Forelimb muscle (tissue), 1 donor: ENCODE results near the gene MYB. TPM values are rescaled to one million over a fixed set of nuclear protein-coding genes. Genes with fewer than 3 reads are reported as not detected.
"Not testable (repeated sequence)": the region's sequence is repeated elsewhere in the genome, so short reads cannot be mapped to it uniquely, and the experiment has no call there.

Source experiments
- DNase-seq: peaks from one replicate; pipeline ENCODE4 v3.0.0-alpha.2; 2013; ENCODE audit warnings: low read depth
- polyA plus RNA-seq: library from polyadenylated mRNA; unstranded; fragments of 120-200 nt; gene quantifications from one replicate; pipeline ENCODE4 v1.2.1, GENCODE V29; 2013; ENCODE audit not compliant: insufficient read length

MYB gene
- 0.77 TPM for polyA plus RNA-seq

- peak; percentile 26 for DNase-seq
Observed at GRCh38 chr6:135180542-135181332, at the start of gene MYB. TSS of gene MYB (plus strand) at chr6:135181308. CDS start at chr6:135181514, 206 bp downstream.

GRCh38 chr6:135132776-135133175 lies 48.3 kb upstream of the MYB start:
- DNase-seq, result no peak

GRCh38 chr6:135135835-135136234 lies 45.3 kb upstream of the MYB start:
- no peak for DNase-seq

GRCh38 chr6:135137826-135138225 lies 43.3 kb upstream of the MYB start:
- no peak for DNase-seq

DNA sequence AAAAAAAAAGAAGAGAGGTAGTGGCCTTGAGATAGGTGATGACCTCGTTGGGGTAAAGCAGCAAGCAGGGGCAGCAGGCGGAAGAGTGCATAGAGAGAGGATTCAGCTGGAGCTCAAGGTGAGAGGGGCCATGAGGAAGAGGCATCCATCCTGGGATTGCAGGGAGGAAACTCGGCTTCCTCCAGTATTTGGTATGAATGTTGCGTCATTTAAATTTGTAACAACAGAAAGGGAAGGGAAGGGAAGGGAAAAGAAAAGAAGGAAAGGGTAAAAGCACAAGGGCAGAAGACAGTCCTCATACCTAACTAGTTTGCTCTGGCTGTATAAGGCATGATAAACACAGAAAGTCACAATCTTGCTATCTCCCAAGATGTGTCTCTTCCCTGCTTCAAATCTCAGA lies 39.9 kb upstream of the MYB start:
- no peak for DNase-seq

DNA sequence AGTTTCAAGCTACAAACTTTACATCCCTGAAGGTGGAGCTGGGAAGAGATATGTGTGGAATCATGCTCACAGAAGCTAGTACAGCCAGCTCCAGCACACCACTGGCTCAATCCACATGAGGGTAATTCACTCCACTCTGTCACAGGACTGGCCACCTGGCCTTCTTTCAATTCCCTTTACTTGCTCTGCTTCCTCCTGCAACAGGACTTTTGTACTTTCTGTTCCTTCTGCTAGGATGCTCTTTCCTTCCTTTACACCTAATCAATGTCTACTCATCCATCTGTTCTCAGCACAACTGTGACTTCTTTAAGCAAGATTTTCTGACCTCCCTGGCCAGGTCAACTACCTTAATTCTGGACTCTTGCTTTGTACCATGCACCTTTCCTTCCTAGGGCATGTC lies 39.4 kb upstream of the MYB start:
- DNase-seq, result no peak

- not testable (repeated sequence) for DNase-seq
Observed at GRCh38 chr6:135142232-135142631, 38.9 kb upstream of the MYB start.

GRCh38 chr6:135144673-135145062 lies 36.4 kb upstream of the MYB start:
- DNase-seq, result no peak

DNA sequence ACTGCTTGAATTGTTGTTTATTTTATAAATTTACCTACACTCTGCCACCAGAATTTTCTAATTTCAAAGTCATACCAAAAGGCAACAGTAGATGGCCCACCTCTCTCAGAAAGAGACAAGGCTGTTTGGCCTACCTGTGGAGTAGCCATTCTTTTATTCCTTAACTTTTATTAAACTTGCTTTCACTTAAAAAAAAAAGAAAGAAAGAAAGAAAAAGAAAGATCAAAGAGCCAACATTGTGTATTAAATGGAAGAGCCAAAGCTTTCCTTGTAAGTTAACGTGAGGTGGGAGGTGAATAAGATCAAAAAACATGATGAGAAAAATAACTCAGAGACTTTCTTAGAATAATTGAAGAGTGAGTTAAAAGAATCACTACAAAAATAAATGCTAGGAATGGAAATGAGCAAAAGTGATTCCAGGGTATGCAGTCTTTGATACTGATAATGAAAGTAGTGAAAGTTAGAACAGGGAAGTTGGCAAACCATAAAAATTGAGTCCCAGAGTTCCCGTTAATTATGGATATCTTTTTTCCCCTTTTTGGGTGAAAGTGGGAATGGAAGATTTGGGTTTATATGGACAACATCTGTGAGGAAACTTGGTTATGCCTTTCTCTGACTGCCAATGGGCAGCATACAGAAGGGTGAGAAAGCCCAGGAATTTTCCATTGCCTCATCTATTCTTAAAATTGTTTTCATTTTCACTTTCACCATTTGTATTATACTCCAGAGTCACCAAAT lies 35.9 kb upstream of the MYB start:
- no peak for DNase-seq

DNA sequence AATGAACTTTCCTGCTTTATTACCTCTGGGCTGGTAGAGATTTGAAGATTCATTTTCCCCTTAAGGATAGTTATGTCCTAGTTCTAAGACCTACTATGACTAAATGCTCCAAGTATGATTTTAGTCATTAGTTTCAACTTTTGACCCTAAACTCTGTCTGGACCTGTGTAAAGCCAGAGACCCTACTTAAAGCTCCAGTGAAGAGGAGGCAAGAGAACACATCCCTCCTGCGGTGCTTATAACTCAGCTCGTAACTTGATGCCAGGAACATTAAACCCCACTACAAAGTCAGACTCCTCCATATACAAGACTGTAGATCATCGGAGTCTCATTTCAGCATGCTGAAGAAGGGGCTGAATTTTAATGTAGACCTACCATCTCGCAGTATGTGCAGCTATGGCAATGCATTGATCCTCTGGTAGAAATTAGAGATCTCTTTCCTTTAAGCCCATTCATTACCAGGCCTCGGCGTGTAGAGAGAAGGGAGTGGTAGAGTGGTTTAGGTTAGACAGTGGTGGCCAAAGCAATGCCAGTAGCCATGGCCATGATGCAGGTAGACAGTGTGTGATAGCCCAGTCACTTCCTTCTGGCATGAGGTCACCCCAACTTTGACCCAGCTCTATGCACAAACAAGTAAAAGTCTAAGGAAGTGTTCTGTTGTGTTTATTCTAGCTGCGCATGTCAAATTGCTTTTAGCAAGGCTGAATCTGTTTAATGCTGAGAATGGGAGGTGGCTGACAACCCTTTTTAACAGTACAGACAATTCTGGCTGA lies 34.8 kb upstream of the MYB start:
- DNase-seq, result no peak

DNA sequence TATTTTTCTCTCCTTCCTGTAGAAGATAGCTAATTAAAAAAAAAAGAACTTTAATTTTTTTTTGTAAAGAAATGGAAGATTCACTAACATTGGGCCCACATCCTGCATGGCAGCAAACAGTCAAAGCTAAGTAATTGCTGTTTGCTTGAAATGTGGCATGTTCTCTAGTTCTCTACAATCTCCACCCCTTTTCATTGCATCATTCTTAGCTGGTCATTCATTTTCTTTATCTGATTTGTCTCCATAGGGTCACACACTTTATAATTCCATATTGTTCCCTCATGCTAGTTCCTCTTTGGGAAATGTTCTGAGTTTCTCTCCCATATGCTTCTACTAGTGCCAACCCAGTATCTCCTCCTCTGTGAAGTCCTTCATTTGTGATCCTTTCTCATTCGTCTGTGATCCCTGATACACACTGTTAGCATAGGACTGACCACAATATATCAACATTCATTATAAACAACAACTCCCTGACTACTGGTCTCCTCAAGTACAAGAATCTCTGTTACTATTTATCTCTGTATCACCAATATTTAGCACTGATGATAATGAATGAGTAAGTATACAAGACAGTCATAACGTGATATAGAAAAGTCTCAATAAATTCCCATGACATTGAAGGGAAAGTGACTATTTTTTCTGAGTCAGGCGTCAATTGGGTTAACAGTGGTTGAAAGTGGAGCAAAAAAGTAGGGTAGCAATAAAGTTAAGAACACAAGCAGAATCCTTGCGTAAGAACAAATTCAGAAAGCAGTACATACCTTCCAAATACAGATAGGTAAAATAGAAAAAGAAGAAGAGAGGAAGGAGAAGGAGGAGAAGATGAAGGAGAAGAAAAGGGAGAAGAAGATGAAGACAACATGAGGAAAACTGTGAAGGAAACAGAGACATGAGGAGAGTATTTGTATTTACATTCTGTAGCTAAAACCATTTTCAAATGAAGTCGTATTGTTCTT lies 33.2 kb upstream of the MYB start:
- DNase-seq, result no peak

DNA sequence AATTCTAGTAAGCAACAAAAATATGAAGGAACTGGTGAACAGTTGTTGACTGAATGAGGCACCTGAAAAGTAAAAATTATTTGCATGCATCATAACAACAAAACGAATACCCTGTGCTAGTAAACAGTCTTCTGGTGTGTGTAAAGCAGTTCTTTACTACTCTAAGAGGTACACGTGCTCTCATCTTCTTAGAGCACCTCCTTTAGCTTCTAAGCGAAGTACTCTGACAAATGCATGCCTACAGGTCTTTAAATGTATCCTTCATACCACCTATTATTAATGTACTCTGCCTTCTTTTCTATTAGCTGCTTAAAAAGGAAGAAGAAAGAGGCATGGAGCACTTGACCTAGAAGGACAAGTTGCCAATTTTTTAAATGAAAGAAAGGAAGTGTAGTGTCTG lies 32.2 kb upstream of the MYB start:
- DNase-seq, result no peak

- DNase-seq, result no peak
Observed at GRCh38 chr6:135149376-135149775, 31.7 kb upstream of the MYB start.

DNA sequence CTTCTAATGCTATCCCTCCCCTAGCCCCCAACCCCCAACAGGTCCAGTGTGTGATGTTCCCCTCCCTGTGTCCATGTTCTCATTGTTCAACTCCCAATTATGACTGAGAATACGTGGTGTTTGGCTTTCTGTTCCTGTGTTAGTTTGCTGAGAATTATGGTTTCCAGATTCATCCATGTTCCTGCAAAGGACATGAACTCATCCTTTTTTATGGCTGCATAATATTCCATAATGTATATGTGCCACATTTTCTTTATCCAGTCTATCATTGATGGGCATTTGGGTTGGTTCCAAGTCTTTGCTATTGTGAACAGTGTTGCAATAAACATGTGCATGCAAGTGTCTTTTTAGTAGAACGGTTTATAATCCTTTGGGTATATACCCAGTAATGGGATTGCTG lies 30.6 kb upstream of the MYB start:
- DNase-seq, result not testable (repeated sequence)

- DNase-seq, result not testable (repeated sequence)
Observed at GRCh38 chr6:135154125-135154524, 27.0 kb upstream of the MYB start.

DNA sequence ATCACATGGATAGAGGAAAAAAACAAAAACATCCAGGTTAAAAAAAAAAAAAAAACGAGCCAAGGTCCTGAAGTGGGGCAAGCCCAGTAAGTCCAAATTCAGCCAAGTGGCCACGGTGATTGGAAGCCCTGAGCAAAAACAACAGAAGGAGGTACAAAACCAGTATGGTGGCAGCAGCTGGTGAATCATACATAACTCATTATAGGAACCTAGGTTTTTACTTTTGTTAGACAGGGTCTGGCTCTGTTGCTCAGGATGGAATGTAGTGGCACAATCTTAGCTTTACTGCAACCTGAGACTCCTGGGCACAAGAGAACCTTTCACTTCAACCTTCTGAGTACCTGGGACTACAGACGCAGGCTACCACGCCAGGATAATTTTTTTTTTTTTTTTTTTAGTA lies 22.7 kb upstream of the MYB start:
- DNase-seq, result no peak

DNA sequence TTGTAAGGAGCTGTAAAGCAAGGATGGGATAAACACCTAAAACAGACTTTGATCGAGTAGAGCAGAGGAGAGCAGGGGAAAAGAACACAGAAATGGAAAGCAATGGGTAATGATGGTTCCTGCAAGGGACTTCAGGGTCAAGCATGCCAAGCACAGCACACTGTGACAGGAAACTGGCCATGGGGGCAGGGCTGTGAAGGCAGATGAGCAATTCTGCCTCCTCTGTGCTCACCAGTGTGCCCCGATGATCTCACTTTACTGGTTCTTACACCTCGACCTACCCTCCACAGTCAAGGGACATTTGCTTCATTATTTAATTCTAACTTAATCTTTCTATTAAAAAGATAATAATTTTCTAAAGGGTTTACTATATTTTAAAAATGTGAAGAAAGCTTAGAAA lies 21.6 kb upstream of the MYB start:
- no peak for DNase-seq

GRCh38 chr6:135161411-135162395 lies 19.4 kb upstream of the MYB start:
- no peak for DNase-seq

- no peak for DNase-seq
Observed at GRCh38 chr6:135162678-135163439, 18.2 kb upstream of the MYB start.
